WI38 (cell line): ENCODE data around the gene SURF4.

ENCODE experiments used
- H3K4me3 ChIP-seq: 2 replicates; pipeline ENCODE4 v1.5.1; 2011; ENCODE audit warnings: low read depth, mild to moderate bottlenecking, control low read depth, low read length
- CTCF ChIP-seq: IDR thresholded peaks from 2 replicates; pipeline ENCODE4 v1.5.1; 2012; ENCODE audit warnings: low read depth, mild to moderate bottlenecking, control low read depth, low read length

Gene SURF4

GRCh38 chr9:133404454-133405002 is 28.7 kb upstream of the SURF4 start:
- no peak for TF ChIP-seq CTCF
- H3K4me3 ChIP-seq: no peak overlapping the region

DNA sequence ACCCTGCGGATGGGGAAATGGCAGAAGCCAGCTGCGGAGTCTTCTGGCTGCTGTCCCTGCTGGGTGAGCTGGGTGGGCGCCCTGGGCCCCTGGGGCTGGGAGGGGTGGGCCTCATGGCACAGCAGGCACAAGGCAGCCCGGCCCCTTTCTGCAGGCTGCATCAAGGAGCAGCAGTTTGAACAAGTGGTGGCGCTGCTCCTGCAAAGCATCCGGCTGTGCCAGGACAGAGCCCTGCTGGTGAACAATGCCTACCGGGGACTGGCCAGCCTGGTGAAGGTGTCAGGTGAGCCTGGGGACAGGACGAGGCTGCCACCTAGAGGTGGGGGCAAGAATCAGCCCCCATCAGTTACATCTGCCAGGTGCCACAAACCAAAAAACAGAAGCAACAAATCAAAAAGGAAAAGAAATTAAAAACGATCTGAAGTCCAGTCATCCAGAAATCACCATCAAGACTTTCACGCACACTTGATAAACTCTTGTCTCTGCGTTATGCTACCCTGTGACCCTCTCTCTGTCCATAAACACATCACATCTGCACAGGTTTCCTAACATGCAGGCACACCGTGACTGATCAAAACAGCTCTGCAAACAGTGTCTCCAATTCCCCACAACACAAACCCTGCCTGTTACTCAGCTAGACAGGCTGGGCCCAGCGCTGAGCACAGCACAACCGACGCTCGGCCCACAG is 28.1 kb upstream of the SURF4 start:
- peak; percentile 35; the same call in 1 of the 2 replicates for TF ChIP-seq CTCF
- no peak overlapping the region for H3K4me3 ChIP-seq

DNA sequence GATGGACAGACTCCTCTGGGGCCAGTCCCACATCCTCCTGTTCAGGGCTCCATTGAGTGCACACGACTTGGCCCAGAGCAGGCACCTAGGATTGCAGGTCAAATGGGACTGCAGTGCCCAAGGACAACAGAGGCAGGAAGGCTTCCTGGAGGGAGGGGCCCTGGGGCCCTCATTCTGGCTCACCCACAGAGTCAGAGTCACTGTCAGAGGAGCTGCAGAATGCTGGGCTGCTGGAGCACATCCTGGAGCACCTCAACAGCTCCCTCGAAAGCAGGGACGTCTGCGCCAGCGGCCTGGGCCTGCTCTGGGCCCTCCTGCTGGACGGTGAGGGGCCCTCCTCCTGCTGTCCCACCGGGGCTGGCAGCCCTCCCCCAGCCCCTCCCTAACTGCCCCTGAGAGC is 26.8 kb upstream of the SURF4 start:
- no peak overlapping the region for H3K4me3 ChIP-seq
- no peak for TF ChIP-seq CTCF

DNA sequence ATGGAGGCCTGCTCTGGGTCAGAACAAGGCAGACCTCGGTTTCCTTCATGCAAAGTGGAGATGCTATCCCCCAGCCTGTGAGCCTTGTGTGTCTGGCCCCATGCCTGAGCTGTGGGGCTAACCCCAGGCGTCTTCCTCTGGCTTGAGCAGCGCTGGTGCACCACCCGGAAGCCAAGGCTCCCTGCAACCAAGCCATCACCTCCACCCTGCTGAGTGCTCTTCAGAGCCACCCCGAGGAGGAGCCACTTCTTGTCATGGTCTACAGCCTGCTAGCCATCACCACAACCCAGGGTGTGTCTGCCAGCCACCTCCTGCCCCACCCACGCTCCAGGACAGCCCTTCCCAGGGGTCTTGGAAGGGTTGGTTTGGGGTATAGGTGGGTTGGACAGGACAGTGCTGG is 25.7 kb upstream of the SURF4 start:
- no peak for TF ChIP-seq CTCF
- no peak overlapping the region for H3K4me3 ChIP-seq

- no peak overlapping the region for H3K4me3 ChIP-seq
- TF ChIP-seq CTCF: no peak
These were observed 24.4 kb upstream of the SURF4 start for GRCh38 chr9:133400292-133400691.

DNA sequence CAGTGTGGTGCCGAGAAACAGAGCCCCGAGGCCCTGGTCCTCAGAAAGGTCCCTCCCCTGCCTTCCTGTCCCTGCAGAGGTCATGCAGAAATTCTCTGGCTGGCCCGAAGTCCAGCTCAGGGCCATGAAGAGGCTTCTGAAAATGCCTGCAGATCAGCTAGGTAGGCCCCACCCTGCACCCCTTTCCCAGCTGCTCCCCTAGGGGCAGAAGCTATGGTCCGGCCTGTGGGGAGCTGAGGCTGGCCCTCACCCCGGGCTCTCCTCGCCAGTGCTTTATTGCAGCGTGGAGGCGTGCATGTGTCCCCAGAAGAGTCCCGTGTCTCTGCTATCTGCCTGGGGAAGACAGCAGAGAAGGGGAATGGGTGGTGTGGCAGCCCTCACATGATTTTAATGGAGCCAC is 22.0 kb upstream of the SURF4 start:
- no peak for TF ChIP-seq CTCF
- H3K4me3 ChIP-seq: no peak overlapping the region

- H3K4me3 ChIP-seq: no peak overlapping the region
- no peak for TF ChIP-seq CTCF
These were observed 21.5 kb upstream of the SURF4 start for GRCh38 chr9:133397370-133397769.
